Measurements from ENCODE around the gene TIMMDC1. TPM values are rescaled to one million over a fixed set of nuclear protein-coding genes. Genes with fewer than 3 reads are reported as not detected.

Gene TIMMDC1
- total RNA-seq, 4 donors from 2014 or later, result 41.2 to 137 (median 101) TPM

DNA sequence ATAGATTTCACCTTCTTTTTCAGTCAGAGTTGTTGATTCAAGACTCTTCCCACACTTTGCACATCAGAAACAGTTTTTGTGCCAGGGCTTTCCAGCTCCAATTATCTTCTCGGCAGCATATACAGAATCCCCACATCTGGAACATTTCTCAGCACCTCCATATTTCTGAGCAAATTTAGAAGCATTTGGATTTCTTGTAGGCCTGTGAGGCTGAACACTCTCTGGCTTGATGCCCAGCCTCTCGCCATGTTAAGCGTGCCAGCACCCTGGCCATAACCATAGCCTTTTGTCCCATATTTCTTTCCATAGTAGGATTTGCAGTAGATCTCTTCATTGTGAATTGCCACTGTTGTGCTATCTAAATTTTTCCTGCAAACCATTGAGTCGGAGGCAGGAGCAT lies 32.8 kb downstream of the TIMMDC1 start:
- Histone ChIP-seq H3K27ac (no peak overlapping the region), H3K36me3 (no peaks in the 10 kb centered on the region)
- TF ChIP-seq CTCF (IDR thresholded peaks at IDR 0.05 in 4 of 5, conservative IDR thresholded peaks at IDR 0.05 in 1 of 5) (no peak), POLR2A (IDR thresholded peaks at IDR 0.05) (no peak)

GRCh38 chr3:119534296-119534695 lies 35.9 kb downstream of the TIMMDC1 start:
- no peaks in the 10 kb centered on the region for H3K36me3 ChIP-seq
- intact Hi-C loops (cut with DNase I; ENCODE audit: low total_unique reads), result no loop called here
- H3K4me3 ChIP-seq, result no peak overlapping the region
- in situ Hi-C loops (cut with MboI; ENCODE audit: low sequenced_read_pairs in 4 of 4), result no loop called here
- H3K27ac ChIP-seq, result no peak overlapping the region
- H3K27me3 ChIP-seq, result no peaks in the 10 kb centered on the region
- ATAC-seq (no peak), DNase-seq (no peak)
- no peaks in the 10 kb centered on the region for H3K4me1 ChIP-seq
- no peak for TF ChIP-seq POLR2A (IDR thresholded peaks at IDR 0.05)
- TF ChIP-seq CTCF (IDR thresholded peaks at IDR 0.05 in 4 of 5, conservative IDR thresholded peaks at IDR 0.05 in 1 of 5), result no peak
- no peaks in the 10 kb centered on the region for H3K9me3 ChIP-seq

More for the DNA sequence above, 32.8 kb downstream of the TIMMDC1 start:
- Histone ChIP-seq H3K4me1 (no peaks in the 10 kb centered on the region), H3K27me3 (no peaks in the 10 kb centered on the region), H3K9me3 (no peaks in the 10 kb centered on the region), H3K4me3 (no peak overlapping the region)
- DNase-seq (no peak), ATAC-seq (no peak)
- intact Hi-C loops (cut with DNase I; ENCODE audit: low total_unique reads), result no loop called here
- in situ Hi-C loops (cut with MboI; ENCODE audit: low sequenced_read_pairs in 4 of 4), result no loop called here

GRCh38 chr3:119536757-119537156 lies 38.4 kb downstream of the TIMMDC1 start:
- H3K4me3 ChIP-seq, result no peak overlapping the region
- no peak overlapping the region for H3K27ac ChIP-seq
- no peaks in the 10 kb centered on the region for H3K36me3 ChIP-seq
- intact Hi-C loops (cut with DNase I; ENCODE audit: low total_unique reads), result no loop called here
- H3K27me3 ChIP-seq, result no peaks in the 10 kb centered on the region
- DNase-seq, result no peak
- H3K9me3 ChIP-seq, result no peaks in the 10 kb centered on the region
- in situ Hi-C loops (cut with MboI; ENCODE audit: low sequenced_read_pairs in 4 of 4), result no loop called here
- TF ChIP-seq POLR2A (IDR thresholded peaks at IDR 0.05), result no peak
- TF ChIP-seq CTCF (IDR thresholded peaks at IDR 0.05 in 4 of 5, conservative IDR thresholded peaks at IDR 0.05 in 1 of 5), result no peak
- no peaks in the 10 kb centered on the region for H3K4me1 ChIP-seq
- no peak for ATAC-seq

DNA sequence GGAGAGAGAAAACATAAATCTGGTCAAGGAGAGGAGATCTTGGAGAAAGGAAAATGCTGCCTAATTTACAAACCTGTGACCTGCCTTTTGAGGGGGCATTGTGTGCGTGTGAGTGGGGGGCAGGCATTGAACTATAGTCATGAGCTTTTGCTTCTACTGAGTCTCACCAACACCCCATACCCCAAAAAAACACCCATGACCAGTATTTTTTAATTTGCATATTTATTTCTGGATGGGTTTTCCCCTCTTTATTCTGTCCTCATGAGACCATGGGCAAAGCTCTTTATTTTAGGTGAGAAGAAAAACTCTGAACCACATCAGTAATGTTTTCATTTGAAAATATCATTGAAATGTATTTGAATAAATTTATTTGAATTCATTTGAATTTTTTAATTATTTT lies 40.4 kb downstream of the TIMMDC1 start:
- H3K9me3 ChIP-seq, result no peaks in the 10 kb centered on the region
- no peaks in the 10 kb centered on the region for H3K4me1 ChIP-seq
- no peak overlapping the region for H3K4me3 ChIP-seq
- intact Hi-C loops (cut with DNase I; ENCODE audit: low total_unique reads), result no loop called here
- ATAC-seq (no peak), DNase-seq (no peak)
- in situ Hi-C loops (cut with MboI; ENCODE audit: low sequenced_read_pairs in 4 of 4), result no loop called here
- no peaks in the 10 kb centered on the region for H3K27me3 ChIP-seq
- TF ChIP-seq POLR2A (IDR thresholded peaks at IDR 0.05), result no peak
- TF ChIP-seq CTCF (IDR thresholded peaks at IDR 0.05 in 4 of 5, conservative IDR thresholded peaks at IDR 0.05 in 1 of 5), result no peak
- H3K36me3 ChIP-seq, result no peaks in the 10 kb centered on the region
- H3K27ac ChIP-seq, result no peak overlapping the region

DNA sequence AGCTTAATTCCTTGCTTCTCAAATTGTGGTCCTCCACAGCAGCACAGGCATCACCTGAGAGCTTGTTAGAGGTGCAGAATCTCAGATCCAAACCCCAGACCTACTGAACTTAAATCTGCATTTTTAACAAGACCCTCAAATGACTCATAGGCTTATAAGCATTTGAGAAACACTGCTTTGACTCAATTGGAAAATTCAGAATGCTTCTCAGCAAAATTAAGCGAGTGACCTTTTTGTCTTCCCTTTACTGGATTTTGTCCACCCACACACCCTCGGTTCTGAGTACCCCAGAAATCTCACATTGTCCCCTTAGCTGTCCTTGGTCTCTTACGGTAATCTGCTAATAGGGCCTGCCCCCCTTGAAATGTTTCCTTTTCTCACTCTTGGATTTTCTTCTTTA lies 43.2 kb downstream of the TIMMDC1 start:
- Histone ChIP-seq H3K27ac (no peak overlapping the region), H3K9me3 (no peaks in the 10 kb centered on the region), H3K4me3 (no peak overlapping the region), H3K27me3 (no peaks in the 10 kb centered on the region), H3K4me1 (no peaks in the 10 kb centered on the region), H3K36me3 (no peaks in the 10 kb centered on the region)
- DNase-seq (no peak), ATAC-seq (no peak)
- intact Hi-C loops (cut with DNase I; ENCODE audit: low total_unique reads), result no loop called here
- in situ Hi-C loops (cut with MboI; ENCODE audit: low sequenced_read_pairs in 4 of 4), result no loop called here
- no peak for TF ChIP-seq CTCF (IDR thresholded peaks at IDR 0.05 in 4 of 5, conservative IDR thresholded peaks at IDR 0.05 in 1 of 5)
- TF ChIP-seq POLR2A (IDR thresholded peaks at IDR 0.05), result no peak

All from gastrocnemius medialis (tissue), 4 donors.